H7 (cell line): ENCODE measurements around the gene KCNQ1. TPM values are rescaled to one million over a fixed set of nuclear protein-coding genes. Genes with fewer than 3 reads are reported as not detected.
A peak's percentile ranks its signal among the peaks of the same experiment; 100 is the strongest.

Experiments used
- DNase-seq: peaks from one replicate; pipeline ENCODE4 v3.0.0; 2012
- H3K27me3 ChIP-seq: 2 replicates; pipeline ENCODE4 v1.6.0; 2011; ENCODE audit warnings: mild to moderate bottlenecking, low read length; ENCODE audit not compliant: control insufficient read depth, insufficient read depth
- H3K36me3 ChIP-seq: replicated peaks from 2 replicates; pipeline ENCODE4 v1.5.1; 2011; ENCODE audit warnings: low read length; ENCODE audit not compliant: control insufficient read depth, insufficient read depth
- H3K4me3 ChIP-seq: 2 replicates; pipeline ENCODE4 v1.5.1; 2011; ENCODE audit warnings: low read depth, mild to moderate bottlenecking, control low read depth, low read length, moderate library complexity; ENCODE audit not compliant: insufficient read depth
- total RNA-seq: library from RNA; depleted of rRNA; stranded (reverse); fragments of >200 nt; shearing (Covaris generic); gene quantifications from 2 replicates; pipeline ENCODE4 v1.2.3, GENCODE V29; 2014

Gene KCNQ1
- total RNA-seq, 1 experiment from 2014 or later, result 0.48 TPM

DNA sequence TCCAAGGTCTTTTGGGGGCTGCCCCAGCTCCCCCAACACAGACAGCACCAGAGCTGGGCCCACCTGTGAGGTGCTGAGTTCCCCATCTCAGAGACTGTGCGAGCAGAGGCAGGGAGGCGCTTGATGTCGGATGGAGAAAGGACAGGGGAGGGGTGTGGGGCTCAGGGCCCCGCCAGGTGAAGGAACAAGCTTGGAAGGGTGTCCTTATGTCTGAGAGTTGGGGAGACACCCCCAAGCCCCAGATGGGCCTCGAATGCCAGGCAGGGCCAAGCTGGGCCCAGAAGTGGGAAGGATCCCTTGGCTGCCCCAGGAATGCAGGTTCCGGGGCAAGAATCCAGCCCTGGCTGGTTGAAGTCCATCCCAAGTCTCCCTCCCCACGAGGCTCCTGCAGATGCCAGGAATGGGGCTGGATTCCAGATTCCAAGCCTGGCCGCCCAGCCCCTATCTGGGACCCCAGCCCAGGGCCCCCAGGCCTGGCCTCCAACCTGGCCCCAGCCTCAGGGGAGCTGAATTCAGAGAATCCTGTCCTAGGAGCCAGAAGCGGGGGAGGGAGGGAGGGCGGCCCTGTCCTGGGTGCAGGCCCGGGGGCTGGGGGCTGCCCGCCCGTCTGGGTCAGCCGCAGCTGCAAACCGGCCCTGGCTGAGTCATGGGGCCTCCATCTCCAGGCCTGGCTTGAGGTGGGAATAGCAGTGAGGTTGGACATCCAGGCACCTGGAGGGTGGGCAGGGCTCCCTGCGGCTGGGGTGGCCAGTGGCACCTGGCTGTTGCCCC is 389.9 kb downstream of the KCNQ1 start:
- no peaks in the 10 kb centered on the region; the same call in none of the 2 replicates for H3K27me3 ChIP-seq
- H3K36me3 ChIP-seq, result no peaks in the 10 kb centered on the region
- DNase-seq, result no peak
- H3K4me3 ChIP-seq, result no peak overlapping the region

DNA sequence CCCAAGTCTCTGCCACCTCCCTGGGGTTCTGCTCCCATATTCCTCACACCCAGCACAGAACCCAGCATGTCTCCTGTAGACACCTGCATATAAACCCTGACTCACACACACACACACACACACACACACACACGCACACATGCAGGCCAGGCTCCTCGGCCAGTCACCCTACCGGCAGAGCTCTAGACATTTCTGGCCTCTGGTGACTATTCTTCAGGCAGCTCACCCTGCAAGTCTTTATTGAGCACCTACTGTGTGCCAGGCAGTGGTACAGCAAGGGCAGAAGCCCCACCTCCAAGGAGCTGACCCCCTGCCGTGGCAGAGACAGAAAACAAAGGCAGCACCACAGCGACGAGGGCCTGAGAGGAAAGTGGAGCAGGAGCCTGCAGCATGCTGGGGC is 390.5 kb downstream of the KCNQ1 start:
- Histone ChIP-seq H3K27me3 (no peaks in the 10 kb centered on the region; the same call in none of the 2 replicates), H3K36me3 (no peaks in the 10 kb centered on the region), H3K4me3 (no peak overlapping the region)
- no peak for DNase-seq

DNA sequence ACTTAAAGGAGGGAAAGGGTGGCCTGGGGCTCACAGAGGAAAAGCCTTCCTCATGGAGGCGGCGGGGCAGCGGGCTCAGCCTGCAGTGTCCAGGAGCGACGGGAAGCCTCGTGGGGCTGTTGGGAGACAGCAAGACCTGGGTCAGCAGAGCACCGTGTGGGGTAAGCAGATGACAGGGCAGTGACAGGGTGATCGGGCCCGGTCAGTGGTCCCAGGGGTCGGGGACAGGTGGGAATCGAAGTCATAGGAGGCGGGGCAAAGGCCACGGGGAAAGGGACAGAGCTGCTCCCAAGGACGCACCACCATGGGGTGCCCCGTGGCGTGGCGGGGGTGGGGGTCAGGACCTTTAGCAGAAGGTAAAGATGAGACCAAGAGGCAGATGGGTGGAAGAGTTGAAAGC is 390.9 kb downstream of the KCNQ1 start:
- Histone ChIP-seq H3K4me3 (no peak overlapping the region), H3K36me3 (no peaks in the 10 kb centered on the region), H3K27me3 (no peaks in the 10 kb centered on the region; the same call in none of the 2 replicates)
- no peak for DNase-seq

DNA sequence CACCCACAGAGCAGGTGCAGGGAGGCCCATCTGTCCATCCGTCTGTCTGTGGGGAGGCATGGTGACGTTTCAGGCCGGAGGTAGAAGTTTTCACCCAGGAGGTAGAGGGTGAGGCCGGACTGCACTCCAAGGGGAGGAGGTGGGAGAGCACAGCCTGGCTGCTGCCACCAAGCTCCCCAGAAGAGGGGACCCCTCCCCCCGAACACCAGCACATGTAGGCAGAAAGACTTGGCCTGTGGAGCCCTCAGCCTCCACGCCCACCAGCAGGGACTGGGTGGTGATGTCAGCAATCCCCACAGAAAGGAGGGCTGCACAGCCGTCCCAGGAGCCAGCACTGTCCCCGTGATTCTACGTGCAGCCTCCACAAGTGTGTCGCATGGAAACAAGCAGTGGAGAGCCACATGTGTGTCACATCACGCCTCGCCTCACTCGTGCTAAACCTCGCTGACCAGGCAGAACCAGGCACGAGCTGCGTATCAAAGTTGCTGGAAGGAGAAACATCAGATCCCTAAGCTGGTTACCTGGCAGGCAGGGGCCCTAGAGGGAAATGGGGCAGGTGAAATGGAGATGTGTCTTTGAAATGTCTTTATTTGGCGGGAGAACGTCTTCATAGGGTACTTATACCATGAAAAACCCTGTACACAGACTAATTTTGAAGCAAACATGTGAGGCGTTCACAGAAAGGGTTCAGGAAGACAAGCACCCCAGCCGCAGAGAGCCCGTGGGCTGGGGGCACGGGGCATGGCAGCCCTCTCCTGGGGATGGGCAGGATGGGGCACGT is 391.7 kb downstream of the KCNQ1 start:
- Histone ChIP-seq H3K27me3 (no peaks in the 10 kb centered on the region; the same call in 1 of the 2 replicates), H3K4me3 (no peak overlapping the region)
- DNase-seq, result no peak

DNA sequence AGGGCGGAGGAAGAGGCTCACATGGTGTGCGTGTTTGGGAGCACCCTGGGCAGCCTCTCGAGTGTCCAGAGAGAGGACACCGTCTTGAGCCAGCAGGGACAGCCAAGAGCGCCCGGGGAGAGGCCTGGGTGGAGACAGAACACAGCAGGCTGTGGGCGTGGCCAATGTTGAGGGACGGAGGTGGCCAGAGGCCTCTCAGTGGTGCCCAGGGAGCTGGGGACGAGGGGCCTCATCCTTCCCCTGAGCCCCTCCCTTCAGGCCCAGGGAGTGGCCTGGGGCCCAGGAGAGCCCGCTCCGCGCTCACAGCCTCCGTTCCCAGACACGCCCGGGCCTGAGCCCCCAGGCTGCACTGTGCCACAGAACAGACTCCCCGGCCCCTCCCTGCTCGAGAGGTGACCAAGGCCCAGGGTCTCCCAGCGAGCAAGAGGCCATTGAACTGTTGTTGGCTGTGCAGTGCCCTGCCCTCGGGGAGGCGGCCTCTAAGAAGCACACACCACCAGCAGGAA is 392.3 kb downstream of the KCNQ1 start:
- peak; percentile 89 for DNase-seq
- H3K27me3 ChIP-seq, result no peaks in the 10 kb centered on the region; the same call in 1 of the 2 replicates

More for the DNA sequence above, 391.7 kb downstream of the KCNQ1 start:
- no peaks in the 10 kb centered on the region for H3K36me3 ChIP-seq

DNA sequence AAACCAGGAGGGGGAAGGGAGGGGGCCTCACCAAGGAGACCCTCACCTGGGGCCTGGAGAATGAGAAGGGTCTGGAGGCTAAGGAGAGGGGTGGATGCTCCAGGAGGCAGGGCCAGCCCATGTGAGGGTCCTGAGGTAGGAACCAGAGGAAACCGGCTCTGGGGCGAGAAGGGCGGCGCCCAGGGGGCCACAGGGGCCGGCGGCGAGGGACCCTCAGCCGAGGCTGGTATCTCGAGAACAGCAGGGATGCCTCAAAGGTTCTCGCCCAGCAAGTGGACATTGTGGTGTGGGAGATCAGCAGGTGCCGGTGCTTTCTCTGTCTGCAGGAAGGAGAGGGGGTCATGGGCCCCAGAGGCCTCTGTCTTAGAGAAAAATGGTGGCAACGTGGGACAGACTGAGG is 392.8 kb downstream of the KCNQ1 start:
- no peak for DNase-seq
- no peaks in the 10 kb centered on the region for H3K36me3 ChIP-seq
- H3K27me3 ChIP-seq, result no peaks in the 10 kb centered on the region; the same call in 1 of the 2 replicates
- H3K4me3 ChIP-seq, result no peak overlapping the region

More for the DNA sequence above, 392.3 kb downstream of the KCNQ1 start:
- H3K4me3 ChIP-seq, result no peak overlapping the region
- H3K36me3 ChIP-seq, result no peaks in the 10 kb centered on the region

DNA sequence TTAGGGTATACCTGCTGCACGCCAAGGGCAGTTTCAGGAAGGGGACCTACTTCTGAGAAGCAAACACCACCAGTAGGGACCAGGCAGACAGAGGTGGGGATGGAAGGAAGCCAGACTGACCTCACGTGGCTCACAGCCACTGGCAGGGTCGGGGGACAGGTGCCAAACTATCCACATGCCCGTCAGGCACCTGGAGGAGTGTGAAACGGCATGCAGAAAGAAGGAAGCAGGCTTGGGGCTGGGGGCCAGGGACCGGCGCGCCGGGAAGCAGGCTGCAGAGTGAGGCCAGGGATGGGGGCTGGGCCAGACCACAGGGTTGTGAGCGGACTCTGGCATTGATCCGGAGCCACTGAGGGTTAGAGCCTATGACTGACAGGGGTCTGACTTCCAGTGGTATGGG is 393.3 kb downstream of the KCNQ1 start:
- no peak overlapping the region for H3K4me3 ChIP-seq
- no peaks in the 10 kb centered on the region; the same call in 1 of the 2 replicates for H3K27me3 ChIP-seq
- no peaks in the 10 kb centered on the region for H3K36me3 ChIP-seq
- no peak for DNase-seq

DNA sequence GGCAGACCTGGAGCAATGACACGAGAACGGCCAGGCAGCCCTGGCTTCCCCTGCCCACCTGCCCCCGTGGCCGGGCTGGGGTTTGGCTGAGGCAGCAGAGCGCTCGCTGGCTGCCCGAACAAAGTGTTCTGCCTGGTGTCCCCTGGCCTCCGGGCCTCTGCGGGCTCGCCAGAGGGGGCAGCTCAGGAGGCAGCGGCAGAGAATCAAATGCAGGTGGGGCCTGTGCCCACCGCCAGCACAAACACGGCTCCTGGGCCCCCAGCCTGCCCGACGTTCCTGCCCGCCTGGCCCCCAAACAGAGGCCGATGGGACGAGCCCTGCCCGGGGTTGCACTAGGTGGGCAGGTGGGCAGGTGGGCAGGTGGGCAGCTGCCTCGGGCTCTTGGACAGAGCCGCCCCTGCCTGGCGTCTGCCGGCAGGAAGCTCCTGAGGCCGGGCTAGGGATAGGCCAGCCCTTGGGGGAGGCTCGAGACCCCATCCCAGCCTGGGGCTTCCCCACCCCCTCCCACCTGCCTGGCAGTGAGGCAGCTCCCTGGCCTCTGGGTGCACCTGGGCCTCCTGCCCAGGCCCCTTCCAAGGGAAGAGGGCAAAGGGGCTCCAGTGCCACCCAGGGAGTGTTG is 394.0 kb downstream of the KCNQ1 start:
- no peaks in the 10 kb centered on the region; the same call in 1 of the 2 replicates for H3K27me3 ChIP-seq
- no peaks in the 10 kb centered on the region for H3K36me3 ChIP-seq
- no peak overlapping the region for H3K4me3 ChIP-seq
- DNase-seq, result no peak

DNA sequence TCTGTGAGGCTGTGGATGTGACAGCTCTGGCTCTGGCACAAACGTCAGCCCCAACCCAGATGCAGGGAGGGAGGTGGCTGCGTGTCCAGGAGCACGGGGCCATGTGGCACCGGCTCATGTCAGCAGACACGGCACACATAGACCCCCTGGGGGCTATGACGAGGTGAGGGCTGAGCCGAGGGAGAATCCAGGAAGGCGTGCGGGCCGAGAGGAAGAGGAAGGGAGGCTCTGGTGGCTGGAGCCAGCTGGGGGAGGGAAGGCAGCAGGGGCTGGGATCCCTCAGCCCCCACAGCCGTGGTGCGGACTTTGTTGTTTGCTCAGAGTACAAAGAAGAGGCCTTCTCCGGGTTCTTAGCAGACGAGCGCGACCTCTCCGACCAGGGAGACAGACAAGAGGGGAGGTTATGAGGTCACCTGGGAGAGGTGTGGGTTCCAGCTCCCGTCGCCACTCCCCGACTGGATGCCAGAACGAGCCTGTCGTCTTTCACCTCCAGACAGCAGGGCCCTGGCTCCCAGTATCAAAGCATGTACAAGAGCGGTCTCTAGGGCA is 394.7 kb downstream of the KCNQ1 start:
- Histone ChIP-seq H3K36me3 (no peaks in the 10 kb centered on the region), H3K27me3 (no peaks in the 10 kb centered on the region; the same call in 1 of the 2 replicates), H3K4me3 (no peak overlapping the region)
- DNase-seq, result no peak

DNA sequence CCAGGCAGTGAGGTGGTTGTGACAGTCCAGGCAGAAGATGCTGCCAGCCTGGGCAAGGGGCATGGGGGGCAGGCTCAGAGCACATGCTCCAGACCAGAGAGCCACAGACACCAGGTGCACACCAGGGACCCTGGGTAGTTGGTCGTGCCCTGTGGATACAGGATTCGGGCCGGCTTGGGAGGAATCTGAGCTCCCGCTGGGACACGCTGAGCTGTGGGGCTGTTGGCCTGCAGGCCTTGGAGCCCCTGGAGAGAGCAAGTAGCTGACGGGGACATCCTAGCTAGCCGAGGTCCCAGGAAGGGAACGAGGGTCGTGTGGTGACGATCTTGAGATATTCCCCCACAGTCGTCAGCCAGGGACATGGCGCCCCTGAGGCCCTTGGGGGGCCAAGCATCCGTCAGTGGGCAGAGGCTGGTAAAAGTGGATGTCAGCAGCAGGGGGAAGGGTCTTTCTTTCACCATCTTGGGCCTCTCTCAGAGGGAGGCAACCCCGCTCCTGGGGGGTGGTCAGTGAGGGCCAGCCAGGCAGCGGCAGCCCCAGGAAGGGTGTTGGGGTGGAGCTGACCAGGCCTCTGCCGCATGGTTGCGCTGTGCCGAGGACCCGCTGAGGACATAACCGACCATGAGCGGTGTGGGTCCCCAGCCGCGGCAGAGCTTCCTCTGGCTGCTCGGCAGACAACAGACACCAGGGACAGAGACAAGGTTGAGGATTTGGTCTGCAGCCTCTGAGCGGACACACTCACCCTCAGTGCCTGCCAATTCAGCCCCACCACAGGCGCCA is 396.8 kb downstream of the KCNQ1 start:
- DNase-seq, result no peak
- Histone ChIP-seq H3K27me3 (no peaks in the 10 kb centered on the region), H3K36me3 (no peaks in the 10 kb centered on the region)

DNA sequence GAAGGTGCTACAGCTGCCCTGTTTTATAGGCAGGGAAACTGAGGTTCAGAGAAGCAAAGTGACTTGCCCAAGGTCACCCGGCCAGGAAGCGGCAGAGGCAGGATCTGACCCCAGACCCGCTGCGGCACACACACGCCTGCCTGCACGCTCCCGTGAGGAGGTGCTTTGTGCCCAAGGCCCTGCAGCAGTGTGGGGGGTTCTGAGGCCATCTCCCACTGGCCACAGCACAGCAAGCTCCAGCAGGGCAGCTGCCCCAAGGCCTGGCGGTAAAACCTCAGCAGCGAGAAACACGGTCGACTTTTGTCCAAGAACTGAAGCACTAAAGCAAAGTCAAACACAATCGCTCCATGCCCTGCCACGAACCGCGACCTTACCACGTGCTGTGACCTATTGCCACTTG is 398.1 kb downstream of the KCNQ1 start:
- H3K27me3 ChIP-seq, result no peaks in the 10 kb centered on the region
- no peak overlapping the region for H3K4me3 ChIP-seq
- H3K36me3 ChIP-seq, result no peaks in the 10 kb centered on the region
- no peak for DNase-seq

More for the DNA sequence above, 396.8 kb downstream of the KCNQ1 start:
- no peak overlapping the region for H3K4me3 ChIP-seq

DNA sequence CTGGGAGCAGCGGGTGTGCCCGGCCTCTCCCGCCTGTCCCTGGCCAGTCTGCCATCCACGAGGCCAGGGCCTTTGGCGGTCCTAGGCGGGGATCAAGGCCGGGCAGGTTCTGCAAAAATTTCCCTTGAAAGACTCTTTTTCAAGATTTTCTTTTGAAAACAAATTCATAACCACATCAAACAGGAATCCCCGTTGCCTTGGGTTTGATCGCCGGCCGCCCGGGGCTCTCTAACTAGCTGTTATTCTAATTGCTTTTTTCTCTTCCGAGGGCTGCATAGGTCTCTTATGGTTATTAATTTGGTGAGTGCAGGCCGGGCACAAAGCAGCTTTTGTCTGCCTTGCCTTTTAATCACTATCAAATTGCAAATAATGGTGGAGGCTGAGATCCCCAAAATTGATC is 398.7 kb downstream of the KCNQ1 start:
- Histone ChIP-seq H3K36me3 (no peaks in the 10 kb centered on the region), H3K4me3 (no peak overlapping the region), H3K27me3 (no peaks in the 10 kb centered on the region)
- DNase-seq, result no peak

DNA sequence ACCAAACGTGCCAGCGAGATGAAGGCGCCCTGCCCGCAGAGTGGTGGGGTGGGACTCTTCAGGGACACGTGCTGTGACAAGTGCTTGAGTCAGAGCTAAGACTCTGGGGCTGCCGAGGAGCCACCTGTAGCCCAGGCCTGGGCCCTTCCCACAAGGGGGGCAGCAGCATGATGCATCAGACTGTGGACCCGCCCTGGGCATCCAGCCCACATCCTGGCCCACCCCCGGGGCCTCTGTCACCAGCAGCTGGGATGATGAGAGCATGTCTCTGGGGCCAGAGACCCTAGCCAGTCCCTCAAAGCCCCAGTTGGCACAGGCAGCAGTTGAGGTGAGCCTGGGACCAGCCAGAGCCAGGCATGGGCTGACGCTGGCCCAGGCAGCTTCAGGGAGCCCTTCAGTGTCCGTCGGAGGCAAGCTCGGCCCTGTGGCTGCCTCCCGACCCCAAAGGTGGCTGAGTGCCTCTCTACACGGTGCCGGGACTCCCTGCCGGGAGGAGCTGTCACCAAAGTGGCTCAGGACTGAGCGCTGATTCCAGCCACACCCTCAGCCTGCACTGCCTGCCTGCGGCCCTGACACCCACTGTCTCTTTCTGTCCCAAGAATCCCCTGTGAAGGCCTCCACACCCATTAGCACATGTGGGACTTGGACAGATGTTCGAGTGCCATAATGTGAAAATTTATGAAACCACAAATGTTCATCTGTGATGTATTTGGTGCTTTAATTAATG is 399.5 kb downstream of the KCNQ1 start:
- H3K4me3 ChIP-seq, result no peak overlapping the region
- no peak for DNase-seq
- H3K36me3 ChIP-seq, result no peaks in the 10 kb centered on the region
- H3K27me3 ChIP-seq, result no peaks in the 10 kb centered on the region; the same call in 1 of the 2 replicates
